GM12864 (cell line): Measurements from ENCODE around the gene COPG1.

Experiments
- DNase-seq: peaks from one replicate; pipeline ENCODE4 v3.0.0-alpha.2; 2011; ENCODE audit warnings: low read depth
- H3K4me3 ChIP-seq: 2 replicates; pipeline ENCODE4 v1.5.1; 2011; ENCODE audit warnings: mild to moderate bottlenecking, low read depth, low read length, control low read depth
- TF ChIP-seq, protein P1 (sequence below): IDR thresholded peaks from 2 replicates; pipeline ENCODE4 v1.5.1; 2011; ENCODE audit warnings: low read depth, mild to moderate bottlenecking, moderate library complexity, low read length, control low read depth, inconsistent platforms; ENCODE audit errors: missing control alignments

COPG1 gene

DNA sequence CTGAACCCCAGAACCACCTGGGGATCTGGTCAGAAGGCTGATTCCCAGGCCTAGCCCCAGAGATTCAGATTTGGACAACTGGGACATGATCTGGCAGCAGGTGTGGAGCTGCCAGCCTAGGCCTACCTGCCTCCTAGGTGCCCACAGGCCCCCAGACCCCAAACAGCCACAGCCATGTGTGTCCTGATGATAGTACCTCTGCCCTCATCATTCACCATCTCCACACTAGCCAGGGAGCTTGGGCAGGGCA is 63.9 kb downstream of the COPG1 start:
- TF ChIP-seq, protein P1, sequence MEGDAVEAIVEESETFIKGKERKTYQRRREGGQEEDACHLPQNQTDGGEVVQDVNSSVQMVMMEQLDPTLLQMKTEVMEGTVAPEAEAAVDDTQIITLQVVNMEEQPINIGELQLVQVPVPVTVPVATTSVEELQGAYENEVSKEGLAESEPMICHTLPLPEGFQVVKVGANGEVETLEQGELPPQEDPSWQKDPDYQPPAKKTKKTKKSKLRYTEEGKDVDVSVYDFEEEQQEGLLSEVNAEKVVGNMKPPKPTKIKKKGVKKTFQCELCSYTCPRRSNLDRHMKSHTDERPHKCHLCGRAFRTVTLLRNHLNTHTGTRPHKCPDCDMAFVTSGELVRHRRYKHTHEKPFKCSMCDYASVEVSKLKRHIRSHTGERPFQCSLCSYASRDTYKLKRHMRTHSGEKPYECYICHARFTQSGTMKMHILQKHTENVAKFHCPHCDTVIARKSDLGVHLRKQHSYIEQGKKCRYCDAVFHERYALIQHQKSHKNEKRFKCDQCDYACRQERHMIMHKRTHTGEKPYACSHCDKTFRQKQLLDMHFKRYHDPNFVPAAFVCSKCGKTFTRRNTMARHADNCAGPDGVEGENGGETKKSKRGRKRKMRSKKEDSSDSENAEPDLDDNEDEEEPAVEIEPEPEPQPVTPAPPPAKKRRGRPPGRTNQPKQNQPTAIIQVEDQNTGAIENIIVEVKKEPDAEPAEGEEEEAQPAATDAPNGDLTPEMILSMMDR, result no peak
- DNase-seq, result no peak
- no peak overlapping the region for H3K4me3 ChIP-seq

DNA sequence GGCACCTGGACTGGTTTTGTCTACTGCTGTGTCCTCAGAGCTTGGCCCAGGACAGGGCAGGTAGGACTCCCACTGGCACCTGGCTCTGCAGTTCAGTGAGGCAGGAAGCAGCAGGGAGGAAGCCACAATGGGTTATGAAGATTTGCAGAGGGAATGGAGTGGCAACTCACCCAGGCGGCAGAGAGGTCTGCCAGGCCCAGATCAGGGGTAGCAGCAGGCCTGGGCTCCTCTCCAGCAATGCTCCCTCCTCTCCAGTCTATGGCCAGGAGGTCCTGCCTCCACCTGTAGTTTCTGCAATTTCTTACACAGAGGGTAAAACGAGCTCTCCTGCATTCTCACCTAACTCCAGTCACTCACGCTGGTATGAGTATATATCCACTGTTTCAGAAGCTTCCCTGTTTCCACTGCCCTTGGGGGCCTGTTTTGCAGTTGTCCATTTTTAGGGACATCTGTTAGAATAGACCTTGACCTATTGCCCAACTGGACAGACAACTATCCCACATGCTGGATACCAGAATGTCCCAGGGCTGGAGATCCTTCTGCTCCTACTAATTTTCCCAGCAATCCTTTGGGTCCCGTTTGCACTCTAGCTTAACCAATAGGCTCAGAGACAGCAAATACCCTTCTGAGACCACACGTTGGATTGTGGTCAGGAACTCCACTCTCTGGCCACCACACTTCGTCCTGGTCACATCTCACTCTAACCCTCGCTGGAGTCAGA is 64.4 kb downstream of the COPG1 start:
- no peak for DNase-seq
- H3K4me3 ChIP-seq, result no peak overlapping the region
- TF ChIP-seq, protein P1, result no peak

DNA sequence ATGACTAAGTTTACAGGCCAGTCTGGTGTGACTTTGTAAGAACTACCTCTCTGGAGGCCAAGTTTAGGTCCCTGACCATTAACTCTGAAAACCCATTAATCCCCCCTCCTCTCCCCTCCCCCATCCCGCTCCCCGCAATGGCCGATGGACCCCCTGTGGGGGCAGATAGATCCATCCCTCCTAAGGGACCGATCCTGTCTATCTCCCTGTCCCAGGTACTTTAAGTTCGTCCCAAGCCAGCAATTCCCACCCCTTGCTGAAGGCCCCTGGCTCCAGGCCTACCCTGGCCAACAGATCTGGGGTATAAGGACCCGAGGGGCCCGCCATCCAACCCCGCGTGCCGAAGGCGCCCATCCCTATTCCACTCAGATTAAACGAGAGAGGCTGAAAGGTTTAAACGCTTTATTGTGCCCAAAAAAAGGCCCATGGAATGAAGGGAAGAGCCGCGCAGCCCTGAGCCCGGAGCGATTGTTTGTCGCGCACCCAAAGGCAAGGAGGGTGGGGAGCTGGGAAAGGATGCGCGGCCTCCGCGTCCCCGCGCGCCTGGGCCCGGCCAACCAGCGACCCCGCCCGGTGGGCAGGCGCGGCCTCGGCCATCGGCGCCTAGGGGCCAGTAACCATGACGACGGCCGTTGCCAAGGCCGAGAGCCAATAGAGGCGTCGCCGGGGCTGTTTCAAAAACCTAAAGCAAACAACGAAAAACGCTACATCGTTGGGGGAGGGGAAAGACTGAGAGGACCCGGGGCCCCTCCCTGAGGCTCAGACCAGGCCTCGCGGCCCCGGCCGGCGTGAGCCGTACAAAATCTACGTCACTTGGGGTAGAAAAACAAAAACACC is 65.2 kb downstream of the COPG1 start:
- peak overlapping the region; percentile 75 for H3K4me3 ChIP-seq
- TF ChIP-seq, protein P1, result no peak
- DNase-seq, result no peak

DNA sequence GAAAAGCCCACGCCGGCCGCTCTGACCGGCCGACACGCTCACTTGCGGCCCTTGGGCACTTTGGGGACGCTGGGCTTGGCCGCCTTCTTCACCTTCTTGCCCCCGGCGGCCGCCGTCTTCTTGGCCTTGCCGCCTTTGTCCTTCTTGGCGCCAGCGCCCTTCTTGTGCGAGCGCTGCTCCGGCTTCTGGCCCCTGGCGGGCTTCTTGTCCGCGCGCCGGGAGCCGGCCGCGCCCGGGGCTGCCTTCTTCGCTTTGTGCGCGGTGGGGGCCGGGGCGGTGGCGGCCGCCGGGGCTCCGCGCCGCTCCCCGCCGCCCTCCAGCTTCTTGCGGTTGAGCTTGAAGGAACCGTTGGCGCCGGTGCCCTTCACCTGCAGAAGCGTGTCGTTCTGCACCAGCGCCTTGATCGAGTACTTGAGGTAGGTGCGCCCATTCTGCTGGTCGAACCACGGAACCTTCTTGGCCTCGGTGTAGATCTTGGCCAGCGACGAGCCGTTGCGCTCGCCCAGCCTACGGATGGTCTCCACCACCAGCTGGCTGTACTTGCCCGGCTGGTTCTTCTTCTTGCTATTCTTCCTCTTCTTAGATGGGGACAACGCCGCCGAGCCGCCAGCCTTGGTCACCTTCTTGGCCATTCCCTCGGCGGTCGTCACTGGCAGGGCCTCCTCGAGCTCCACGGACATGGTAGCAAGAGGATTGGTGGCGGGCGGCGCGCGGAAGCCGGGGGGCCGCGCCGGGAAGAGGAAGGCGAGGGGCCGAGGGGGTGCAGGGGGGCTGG is 66.0 kb downstream of the COPG1 start:
- peak overlapping the region; percentile 75 for H3K4me3 ChIP-seq
- TF ChIP-seq, protein P1, result no peak
- no peak for DNase-seq

DNA sequence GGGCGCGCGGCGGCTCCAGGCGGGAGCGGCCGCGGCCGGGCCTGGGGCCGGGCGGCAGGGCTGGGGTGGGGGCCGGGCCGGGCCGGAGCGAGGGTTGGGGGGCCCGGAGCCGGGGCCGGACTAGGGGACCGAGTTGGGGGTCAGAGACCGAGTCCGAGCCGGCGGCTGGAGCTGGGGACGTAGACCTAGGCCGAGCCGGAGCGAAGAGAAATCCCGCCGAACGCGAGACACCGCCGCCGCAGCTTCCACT is 66.5 kb downstream of the COPG1 start:
- H3K4me3 ChIP-seq, result peak overlapping the region; percentile 75
- TF ChIP-seq, protein P1, result no peak
- no peak for DNase-seq

DNA sequence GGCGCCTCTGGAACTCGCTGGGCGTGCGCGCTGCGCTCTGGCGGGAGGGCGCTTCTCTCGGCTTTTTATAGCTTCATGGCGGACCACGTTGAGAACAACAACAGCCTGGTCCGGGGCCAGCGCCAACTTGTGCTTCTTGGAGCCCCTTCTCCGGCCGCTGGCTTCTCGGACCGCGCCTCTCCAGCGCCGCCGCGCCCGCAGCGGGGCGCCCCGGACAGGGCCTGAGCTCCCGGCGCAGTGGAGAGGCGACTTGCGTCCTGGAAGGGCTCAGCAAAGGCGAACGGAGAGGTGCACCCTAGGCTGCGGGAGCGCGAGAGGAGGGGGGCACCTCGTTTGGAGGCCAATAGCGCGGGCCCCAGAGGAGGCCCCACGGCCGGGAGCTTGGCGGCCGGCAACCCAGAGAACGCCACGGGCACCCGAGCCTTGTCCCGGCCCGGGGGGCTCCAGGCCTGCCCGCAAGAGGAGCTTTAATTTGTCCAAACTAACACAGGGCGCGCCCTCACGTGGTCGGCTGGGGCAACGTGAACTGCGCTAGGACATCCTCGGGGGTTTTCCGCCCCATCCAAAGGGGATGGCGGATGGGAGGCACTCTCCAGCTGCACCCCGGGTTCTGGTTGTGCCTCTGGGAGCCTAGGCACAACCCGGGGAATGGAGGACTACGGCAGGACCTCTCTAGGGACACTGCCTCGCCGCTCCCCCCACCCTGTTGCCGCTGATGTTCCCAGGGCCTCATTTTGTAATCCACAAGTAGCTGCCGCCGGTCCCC is 67.0 kb downstream of the COPG1 start:
- H3K4me3 ChIP-seq, result peak overlapping the region; percentile 75
- TF ChIP-seq, protein P1, result peak; percentile 59
- no peak for DNase-seq
